GM18519 (cell line): ENCODE results near the gene BMP5.

Experiments used
- ATAC-seq: cut with Tn5 transposase; IDR thresholded peaks from one replicate; pipeline ENCODE4 v1.9.1; 2021; ENCODE audit warnings: mild to moderate bottlenecking, moderate library complexity; ENCODE audit not compliant: unreplicated experiment, low FRiP score

Gene BMP5

GRCh38 chr6:55877283-55877682 is 1.9 kb upstream of the BMP5 start:
- ATAC-seq: no peak

DNA sequence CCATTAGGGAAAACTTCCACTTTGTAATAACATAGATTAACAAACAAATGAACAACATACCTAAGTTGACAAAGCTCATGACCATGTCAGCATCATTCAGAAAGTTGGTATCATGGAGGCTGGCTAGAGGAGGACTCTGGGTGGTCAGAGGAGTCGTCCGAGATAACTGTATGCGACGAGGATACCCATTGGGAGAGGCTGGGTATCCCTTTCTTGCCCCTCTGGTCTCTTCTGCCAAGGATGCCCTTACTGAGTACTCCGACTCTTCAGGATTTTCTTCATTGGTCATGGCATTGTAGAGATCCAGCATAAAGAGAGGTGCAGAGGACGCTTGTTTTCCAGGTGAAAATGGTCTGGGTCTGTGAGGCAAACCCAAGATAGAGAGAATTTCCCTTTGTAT is 1.1 kb downstream of the BMP5 start:
- ATAC-seq: no peak

GRCh38 chr6:55872866-55873265 is 2.5 kb downstream of the BMP5 start:
- ATAC-seq: no peak

- no peak for ATAC-seq
These were observed 5.1 kb downstream of the BMP5 start for GRCh38 chr6:55870181-55870813.

DNA sequence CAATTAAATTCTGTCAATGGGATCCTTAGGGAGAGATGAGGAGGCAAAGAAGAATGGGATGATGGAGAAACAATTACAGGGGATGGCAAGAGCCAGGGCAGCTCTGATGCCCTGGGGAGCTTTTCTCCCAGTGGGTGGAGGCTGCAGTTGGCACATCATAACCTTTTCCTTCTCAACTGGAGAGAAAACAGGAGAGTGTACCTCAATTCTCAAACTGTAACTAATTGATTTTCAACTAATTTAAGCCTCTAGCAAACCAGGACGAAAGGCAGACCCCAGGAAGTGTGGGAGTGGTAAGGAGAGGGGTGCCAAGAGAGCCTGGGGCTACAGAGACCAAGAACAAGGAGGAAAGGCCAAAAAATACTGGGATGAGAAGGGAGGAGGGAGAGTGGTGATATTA is 5.7 kb downstream of the BMP5 start:
- ATAC-seq: no peak

GRCh38 chr6:55868771-55869479 is 6.5 kb downstream of the BMP5 start:
- peak; percentile 94 for ATAC-seq

DNA sequence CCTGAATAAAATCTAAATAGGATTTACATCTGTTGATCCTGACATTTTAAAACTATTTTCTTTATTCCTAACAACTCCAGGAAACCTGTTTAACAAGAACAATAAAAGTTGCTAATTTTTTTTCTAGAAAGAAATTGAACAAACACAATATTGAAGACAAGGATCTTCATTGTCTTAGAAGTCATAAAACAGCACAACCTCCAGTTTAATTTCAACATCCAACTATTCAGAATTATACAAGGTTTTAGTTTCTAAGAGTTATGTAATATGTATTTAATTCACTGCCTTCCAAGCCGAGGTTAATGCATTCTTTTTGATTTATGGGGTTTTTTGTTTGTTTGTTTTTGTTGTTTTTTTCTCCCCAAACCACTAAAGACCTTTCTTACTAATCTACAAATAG is 7.2 kb downstream of the BMP5 start:
- ATAC-seq: no peak

GRCh38 chr6:55866128-55866527 is 9.3 kb downstream of the BMP5 start:
- ATAC-seq: no peak

DNA sequence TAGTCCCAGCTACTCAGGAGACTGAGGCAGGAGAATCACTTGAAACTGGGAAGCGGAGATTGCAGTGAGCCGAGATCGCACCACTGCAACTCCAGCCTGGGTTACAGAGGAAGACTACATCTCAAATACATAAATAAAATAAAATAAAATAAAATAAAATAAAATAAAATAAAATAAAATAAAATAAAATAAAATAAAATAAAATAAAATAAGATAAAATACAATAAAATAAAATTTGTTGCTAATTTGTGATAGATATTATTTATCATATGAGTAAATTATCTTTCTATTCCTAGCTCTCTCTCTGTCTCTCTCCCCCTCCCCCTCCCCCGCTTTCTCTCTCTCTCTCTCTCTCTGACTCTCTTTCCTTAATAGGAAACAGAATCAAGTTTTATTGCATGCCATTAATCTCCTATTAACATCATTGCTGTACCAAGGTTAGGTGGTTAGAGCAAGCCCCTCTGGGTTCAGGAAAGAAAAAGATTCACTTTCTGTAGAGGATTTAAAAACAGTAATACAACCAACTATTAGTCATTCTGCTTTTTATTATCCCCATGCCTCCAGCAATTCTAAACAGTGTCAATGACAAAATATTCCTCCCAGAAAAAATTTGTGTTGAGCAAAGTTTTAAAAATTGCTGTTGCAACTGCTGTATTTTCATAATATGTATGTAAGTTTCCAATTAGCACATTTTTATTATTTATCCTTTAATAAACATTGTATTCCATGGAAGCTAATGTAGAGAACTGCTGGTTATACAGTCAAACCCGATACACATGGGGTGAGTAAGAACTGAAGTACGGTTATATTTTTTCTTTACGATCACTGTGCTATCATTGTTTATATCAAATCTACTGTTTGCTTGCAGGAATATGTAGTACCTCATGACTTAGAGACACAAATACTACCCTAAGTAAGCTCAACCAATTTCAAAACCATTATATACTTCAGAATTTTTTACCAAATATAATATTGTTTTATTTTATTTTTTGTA is 22.1 kb downstream of the BMP5 start:
- no peak for ATAC-seq

- no peak for ATAC-seq
These were observed 34.0 kb downstream of the BMP5 start for GRCh38 chr6:55841341-55841740.

- no peak for ATAC-seq
These were observed 36.3 kb downstream of the BMP5 start for GRCh38 chr6:55839080-55839479.

DNA sequence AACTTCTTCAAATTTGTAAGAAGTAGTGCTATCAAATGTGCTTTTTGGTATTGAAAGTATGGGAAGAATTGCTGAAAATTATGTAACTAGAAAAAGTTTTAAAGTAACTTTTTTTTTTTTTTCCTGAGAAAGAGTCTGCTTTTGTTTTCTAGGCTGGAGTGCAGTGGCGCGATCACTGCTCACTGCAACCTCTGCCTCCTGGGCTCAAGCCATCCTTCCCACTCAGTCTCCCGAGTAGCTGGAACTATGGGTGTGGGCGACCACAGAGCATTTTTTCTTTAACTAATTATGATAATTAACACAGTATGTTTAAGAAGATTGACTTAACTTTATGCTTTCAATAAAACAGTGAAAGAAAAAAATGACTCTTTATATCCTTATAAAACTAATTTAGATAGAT is 38.4 kb downstream of the BMP5 start:
- no peak for ATAC-seq

DNA sequence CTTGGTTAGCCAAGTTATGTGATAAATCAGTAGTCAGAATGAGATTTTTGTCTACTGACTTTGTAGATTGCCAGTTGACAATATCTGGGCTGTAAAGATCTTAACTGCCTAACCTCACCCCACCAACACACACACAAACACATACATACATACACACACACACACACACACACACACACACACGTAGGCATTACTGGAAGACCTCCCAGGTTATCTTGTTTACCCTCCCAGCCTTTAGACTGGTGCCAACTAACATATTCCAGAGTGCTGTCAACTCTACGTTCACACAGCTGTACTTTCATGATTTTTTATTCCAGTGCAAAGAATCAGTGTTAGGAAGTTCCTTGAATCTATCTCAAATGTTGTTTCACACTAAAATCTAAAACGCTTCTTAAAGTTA is 38.9 kb downstream of the BMP5 start:
- no peak for ATAC-seq

GRCh38 chr6:55835220-55835619 is 40.2 kb downstream of the BMP5 start:
- ATAC-seq: no peak

DNA sequence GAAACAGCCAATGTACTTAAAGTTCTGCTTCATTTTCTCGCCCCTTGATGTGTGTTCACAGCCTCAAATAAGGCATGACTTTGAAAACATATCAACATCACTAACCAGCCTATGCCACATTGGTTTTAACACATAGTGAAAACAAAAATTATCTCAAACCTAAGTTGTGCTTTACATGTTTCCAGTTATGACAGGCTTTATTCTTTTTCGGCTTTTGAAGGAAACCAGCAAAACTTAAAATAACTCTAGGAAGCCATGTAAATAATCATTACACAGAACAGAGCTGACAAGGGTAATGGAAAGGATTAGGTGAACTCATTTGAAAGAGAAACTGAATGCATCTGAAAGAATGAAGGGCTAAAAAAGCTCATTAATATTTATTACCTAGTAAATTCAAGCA is 42.1 kb downstream of the BMP5 start:
- ATAC-seq: no peak

GRCh38 chr6:55827818-55828522 is 47.4 kb downstream of the BMP5 start:
- ATAC-seq: no peak

DNA sequence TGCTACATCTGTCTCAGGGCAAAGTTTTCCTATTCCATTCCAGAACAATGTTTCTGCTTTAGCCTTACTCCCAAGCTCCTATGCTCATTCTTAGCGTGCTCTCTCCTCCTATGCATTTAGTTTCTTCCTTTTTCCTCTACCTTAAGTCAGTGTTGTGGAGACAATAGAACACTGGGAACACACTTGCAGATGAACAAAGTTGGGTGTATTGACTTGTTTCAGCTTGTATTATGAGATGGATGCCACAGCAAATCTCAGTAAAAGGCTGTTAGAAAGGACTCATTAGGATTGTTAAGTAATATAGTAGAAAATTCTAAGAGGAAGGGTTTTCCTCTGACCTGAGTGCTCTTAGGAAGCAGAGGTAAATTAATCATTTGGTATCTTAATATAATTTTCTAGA is 48.4 kb downstream of the BMP5 start:
- ATAC-seq: no peak

DNA sequence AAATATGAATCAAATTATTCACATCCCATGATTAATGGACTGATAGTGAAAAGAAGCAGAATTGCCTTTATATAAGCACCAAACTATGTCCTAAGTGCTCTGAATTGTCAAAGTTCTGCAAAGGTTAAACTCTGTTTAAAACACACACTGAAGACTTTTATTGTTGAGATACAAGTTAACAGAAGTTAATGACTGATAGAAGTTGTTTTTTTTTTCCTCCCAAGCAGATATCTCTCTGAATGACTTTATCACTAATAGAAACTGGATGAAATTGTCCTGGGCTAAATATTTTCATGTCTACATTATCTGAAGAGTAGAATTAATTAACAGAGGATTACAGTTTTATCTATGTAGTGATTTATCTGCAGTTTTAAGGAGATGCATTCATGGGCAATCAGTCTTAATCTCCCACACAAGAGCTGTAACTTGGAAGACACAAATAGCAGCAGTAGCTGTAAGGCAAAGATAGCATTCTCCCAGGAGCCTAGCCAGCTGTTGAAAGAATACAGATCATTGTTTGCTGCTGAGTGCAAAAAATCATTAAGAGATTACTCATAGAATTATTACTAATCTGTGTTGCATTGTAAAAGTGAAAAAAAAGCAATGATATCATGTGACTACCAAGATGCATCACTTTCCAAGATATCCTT is 49.9 kb downstream of the BMP5 start:
- ATAC-seq: no peak

GRCh38 chr6:55822815-55823214 is 52.6 kb downstream of the BMP5 start:
- no peak for ATAC-seq

- no peak for ATAC-seq
These were observed 53.4 kb downstream of the BMP5 start for GRCh38 chr6:55822005-55822404.
